NCI-H446 (cell line): ENCODE measurements around the gene FNDC4.
"Not testable (repeated sequence)": the region's sequence is repeated elsewhere in the genome, so short reads cannot be mapped to it uniquely, and the experiment has no call there.

Experiments
- DNase-seq, 2 experiments: peaks; one replicate each; lab custom pipeline; 2025; lab: John Stamatoyannopoulos, UW

FNDC4 gene, protein sequence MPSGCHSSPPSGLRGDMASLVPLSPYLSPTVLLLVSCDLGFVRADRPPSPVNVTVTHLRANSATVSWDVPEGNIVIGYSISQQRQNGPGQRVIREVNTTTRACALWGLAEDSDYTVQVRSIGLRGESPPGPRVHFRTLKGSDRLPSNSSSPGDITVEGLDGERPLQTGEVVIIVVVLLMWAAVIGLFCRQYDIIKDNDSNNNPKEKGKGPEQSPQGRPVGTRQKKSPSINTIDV

DNA sequence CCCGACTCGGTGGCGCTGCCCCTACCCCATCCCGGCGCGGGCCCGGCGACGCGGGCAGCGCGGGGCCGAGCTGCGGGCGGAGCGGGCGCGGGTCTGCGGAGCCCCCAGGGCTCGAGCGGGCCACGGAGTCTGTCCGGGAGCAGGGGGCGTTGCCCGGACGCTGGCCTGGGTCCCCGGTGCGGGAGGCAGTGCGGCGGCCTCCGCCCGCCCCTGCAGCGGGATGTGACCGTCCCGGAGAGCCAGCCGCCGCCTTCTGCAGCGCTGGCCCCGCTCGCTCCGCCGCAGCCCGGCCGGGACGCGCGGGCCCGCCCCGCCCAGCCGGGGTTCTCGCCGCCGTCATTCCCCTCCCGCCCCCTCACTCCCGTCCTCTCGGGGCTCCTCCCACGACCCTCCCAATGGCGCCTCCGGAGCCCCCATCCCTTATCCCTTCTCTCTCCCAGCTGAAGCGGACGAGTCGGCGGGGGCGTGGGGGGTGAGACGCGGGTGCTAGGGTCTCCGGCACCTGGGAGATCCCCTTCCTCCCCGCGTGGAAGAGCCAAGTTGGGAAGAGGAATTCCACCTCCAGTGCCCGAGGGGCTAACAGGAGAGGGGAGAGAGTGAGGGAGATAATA is at the start of gene FNDC4:
Gene FNDC4 (minus strand): TSS at position 257 of the 611 bp plus-strand sequence. CDS start 521 bp downstream, outside the sequence.
- peak in 1 of 2 experiments; percentile 4 for DNase-seq

DNA sequence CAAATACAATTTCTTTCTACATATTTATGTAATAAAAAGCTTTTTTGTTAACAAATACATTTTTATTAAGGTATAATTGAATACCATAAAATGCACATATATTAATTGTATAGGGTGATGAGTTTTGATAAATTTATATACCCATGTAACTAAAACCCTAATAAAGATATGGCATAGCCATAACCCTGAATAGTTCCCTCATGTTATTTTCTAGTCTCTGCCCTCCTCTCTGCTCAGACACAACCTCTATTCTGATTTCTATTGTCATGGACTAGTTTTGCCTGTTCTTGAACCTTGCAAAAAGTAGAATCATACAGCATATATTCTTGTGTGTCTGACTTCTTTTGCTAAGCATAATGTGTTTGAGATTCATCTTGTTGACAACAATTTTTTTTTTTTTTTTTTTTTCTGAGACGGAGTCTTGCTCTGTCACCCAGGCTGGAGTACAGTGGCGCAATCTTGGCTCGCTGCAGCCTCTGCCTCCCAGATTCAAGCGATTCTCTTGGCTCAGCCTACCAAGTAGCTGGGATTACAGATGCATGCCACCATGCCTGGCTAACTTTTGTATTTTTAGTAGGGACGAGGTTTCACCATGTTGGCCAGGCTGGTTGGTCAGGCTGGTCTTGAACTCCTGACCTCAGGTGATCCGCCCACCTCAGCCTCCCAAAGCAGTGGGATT is 49.3 kb upstream of the FNDC4 start:
- DNase-seq, result no peak

GRCh38 chr2:27539649-27540048 is 44.6 kb upstream of the FNDC4 start:
- not testable (repeated sequence) for DNase-seq

GRCh38 chr2:27538839-27539450 is 43.9 kb upstream of the FNDC4 start:
- not testable (repeated sequence) for DNase-seq

DNA sequence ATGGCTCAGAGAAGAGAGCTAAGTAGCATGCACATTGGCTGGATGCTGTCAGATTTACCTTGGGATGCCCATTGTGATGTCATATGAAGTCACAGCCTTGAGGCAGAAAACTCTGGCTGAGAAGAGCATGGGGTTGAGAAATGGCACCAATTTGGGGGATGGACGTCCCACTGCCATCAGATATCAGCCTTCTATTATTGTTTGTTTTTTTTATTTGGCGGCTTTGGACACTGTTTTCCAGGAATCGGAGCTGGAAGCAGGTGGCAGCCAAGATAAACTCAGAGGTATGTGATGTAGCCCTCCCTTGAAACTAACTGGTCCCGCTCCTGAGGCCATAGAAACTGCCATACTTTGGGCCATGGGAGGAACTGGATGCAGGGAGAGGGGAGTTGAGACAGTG is 42.3 kb upstream of the FNDC4 start:
- no peak for DNase-seq

- no peak for DNase-seq
Observed at GRCh38 chr2:27531983-27532382, 37.0 kb upstream of the FNDC4 start.

DNA sequence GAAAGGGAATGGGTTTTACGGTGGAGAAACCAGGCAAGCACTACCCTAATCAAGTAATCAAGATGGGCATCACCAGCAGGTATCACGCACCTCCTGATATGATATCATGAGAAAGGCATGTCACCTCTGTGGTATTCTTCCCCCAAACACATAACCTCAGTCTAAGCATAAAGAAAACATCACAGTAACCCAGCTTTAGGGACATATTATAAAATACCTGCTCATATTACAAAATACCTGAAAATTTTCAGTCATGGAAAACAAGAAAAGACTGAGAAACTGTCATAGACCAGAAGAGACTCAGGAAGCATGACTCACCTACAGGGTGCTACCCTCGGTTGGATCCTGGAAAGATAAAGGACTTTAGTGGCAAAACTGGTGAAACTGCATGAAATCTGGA is 32.2 kb upstream of the FNDC4 start:
- DNase-seq, result no peak

- DNase-seq, result no peak
Observed at GRCh38 chr2:27522400-27522945, 27.5 kb upstream of the FNDC4 start.

DNA sequence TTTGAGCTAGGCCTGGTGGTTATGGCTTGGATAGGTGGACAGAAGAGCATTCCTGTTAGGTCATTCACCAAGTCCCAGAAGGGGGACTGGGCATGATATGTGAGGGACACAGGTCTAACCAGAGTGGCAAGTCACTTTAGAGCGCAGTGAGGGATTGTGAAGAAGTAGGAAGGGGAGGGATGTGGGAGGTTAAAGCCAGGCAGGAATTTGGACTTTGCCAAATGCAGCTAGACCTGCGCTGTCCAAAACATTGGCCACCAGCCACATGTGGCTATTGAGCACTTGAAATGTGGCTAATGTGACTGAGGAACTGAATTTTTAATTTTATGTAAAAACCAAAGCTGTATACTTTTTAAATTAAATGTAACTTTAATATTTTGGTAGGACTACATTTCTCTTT is 25.3 kb upstream of the FNDC4 start:
- DNase-seq, result no peak

GRCh38 chr2:27518782-27519113 is 23.7 kb upstream of the FNDC4 start:
- DNase-seq, result no peak

- no peak for DNase-seq
Observed at GRCh38 chr2:27518113-27518781, 23.2 kb upstream of the FNDC4 start.

DNA sequence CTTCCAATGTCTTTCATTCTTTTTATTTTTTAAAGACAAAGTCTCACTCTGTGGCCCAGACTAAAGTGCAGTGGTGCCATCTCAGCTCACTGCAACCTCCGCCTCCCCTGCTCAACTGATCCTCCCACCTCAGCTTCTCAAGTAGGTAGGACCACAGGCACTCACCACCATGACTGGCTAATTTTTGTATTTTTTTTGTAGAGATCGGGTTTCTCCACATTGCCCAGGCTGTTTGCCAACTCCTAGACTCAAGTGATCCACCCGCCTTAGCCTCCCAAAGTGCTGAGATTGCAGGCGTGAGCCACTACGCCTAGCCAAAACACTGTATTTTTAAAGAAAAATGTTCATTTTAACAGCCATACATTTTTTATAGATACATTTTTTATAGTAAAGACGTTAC is 14.3 kb upstream of the FNDC4 start:
- DNase-seq, result peak in 1 of 2 experiments; percentile 23

GRCh38 chr2:27507293-27507692 is 12.3 kb upstream of the FNDC4 start:
- no peak for DNase-seq

DNA sequence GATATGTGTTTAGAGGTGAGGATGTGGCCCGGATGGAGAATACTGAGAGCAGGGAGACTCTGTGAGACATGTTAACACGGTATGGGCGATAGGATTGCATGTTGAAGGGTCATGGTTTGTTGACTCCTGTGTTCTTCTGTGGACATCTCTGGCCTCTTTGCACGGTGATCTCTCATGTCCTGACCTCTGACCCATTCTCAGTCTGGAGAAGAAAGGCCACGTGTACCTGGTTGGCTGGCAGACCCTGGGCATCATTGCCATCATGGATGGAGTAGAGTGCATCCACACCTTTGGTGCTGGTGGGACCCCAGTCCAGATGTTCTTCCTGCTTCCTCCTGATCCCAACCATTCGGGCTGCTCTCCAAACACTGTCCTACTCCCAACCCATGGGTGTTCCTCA is 11.6 kb upstream of the FNDC4 start:
- no peak for DNase-seq

DNA sequence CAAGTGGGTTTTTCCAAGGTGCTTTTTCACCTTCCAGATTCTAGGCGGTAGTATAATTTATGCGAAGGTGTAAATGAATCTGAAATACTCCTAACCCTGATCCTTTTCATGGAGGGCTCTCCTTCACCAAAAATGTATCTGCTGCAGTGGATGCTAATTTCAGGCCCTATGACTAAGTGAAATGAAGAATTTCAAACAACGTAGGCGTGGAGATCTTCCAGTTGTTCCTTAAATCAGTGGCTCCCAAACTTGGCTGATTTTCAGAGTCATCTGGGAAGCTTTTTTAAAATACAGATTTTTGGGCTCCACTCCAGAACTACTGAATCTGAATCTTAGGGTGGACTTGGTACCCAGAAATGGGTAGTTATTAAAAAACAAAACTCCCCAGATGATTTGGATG is 7.1 kb upstream of the FNDC4 start:
- no peak for DNase-seq

DNA sequence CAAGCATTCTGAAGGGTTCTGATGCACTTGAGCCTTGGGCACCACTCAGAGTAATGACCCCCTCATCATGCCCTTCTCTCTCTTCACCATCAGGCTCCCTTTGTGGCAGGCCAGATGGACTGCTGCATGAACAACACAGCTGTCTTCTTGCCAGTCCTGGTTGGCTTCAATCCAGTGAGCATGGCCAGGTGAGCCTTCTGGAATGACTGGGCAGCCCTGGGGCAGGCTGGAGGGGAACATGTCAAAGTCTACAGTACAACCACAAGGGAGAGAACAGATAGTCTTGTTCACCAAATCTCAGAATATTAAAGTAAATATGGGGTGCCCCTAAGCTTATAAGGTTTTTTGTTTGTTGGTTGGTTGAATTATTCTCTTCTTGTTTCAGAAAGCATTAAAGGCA is 6.0 kb upstream of the FNDC4 start:
- DNase-seq, result no peak

DNA sequence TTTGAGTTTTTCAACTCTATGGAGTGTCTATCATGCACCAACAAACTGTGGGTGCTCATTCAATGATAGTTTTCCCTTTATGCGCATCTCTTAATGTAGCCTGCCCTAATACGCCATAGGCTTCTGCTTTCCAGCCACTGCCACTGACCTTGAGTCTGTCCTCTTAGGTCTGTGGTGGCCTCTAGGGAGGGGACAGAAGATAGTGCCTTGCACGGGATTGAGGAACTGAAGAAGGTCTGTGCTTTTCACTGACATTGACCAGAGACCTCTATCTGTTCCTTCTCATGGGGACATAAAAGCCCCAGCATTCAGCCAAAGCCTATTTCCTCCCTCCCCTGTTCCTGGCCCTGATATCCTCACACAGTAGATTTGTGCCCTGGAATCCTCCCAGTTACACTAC is 4.0 kb upstream of the FNDC4 start:
- no peak for DNase-seq

DNA sequence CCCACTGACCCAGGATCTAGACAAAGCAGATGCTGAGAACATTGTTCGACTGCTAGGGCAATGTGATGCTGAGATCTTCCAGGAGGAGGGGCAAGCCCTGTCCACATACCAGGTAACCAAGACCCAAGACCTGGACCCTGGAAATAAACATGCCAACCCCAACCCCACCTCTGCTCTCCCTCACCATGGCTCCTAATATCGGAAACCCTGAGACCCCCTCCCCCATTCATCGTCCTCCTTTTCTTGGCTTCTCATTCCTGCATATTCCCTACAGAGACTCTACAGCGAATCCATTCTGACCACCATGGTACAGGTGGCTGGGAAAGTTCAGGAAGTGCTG is 2.3 kb upstream of the FNDC4 start:
- DNase-seq, result no peak

DNA sequence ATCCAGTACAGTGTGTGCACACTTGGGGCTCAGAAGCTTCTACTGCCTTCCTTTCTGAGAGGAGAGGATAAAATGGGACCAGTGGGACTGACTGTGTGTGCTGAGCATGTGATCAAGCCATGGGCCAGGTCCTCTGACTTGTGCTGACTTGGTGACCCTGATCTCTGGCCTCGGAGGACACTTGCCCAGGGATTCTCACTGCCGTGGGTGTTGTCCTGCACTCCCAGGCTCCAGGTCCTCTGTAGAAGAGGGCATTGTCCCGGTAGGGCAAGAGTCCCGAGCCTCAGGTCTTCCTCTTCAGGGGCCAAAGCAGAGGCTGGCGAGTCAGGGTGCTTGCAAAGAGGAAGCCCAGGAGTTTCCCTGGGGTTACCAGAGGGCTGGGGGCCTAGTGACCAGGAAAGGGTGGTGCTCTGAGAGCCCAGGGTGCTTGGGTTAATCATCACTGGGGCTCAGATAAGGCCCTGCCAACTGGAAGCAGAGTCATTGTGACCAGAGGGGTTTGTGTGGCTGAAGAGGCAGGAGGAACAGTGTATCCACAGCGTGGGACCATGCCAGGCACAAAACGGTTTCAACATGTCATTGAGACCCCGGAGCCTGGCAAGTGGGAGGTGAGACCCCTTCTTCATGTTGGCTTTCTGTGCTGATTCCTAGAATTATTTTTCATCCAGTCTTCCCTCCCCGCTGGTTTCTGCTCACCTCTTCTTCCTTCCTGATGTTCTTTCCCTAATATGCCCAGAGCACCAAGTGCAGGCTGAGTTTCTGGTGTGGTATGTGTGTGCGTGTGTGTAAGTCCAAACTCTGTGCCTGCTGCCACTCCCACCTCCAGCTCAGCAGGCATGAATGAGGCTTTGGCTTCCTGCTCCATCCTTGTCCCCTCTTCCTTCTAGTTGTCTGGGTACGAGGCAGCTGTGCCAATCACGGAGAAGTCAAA is 1.6 kb upstream of the FNDC4 start, which contains the start of gene GCKR:
Gene GCKR (plus strand): TSS at position 483 of the 931 bp plus-strand sequence. CDS start 66 bp downstream, at position 549.
- DNase-seq, result no peak

DNA sequence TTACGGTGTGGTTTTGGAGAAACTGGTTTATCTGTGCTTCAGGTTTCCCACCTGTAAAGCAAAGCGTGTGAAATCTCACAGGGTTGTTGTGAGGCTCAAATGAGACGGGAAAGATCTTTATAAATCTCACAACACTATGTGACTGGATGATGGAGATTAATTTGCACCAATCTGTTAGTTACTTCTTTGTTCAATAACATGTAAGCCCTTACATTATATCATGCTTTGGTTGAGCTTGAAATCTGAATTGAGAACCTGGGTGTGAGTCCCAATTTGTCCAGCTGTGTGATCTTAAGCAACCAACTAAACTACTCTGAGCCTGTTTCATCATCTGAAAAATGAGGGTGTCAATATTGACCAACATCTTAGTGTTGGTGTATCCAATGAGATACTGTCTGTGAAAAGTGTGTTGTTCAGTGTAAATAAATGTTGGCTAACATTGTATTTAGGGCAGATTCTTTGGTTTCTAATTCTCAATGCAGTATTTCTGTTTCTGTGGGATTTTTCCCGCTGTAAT is 898 bp upstream of the FNDC4 start:
- DNase-seq, result no peak
